ENCODE data around the gene HMGN4.
A peak's percentile ranks its signal among the peaks of the same experiment; 100 is the strongest.

The HMGN4 gene

GRCh38 chr6:26552640-26553188, 14.5 kb downstream of the HMGN4 start:
- DNase-seq = no peak

- peak; percentile 76 for DNase-seq
These were observed 15.1 kb downstream of the HMGN4 start for GRCh38 chr6:26553264-26553634.

- DNase-seq = peak; percentile 76
These were observed 15.7 kb downstream of the HMGN4 start for GRCh38 chr6:26553635-26554446.

GRCh38 chr6:26554447-26554696, 16.2 kb downstream of the HMGN4 start:
- DNase-seq = no peak

- DNase-seq = peak; percentile 55
These were observed 16.7 kb downstream of the HMGN4 start for GRCh38 chr6:26554697-26555504.

GRCh38 chr6:26555505-26556262, 17.5 kb downstream of the HMGN4 start:
- no peak for DNase-seq

- no peak for DNase-seq
These were observed 18.3 kb downstream of the HMGN4 start for GRCh38 chr6:26556263-26557070.

GRCh38 chr6:26561533-26562466, 23.6 kb downstream of the HMGN4 start:
- no peak for DNase-seq

- DNase-seq = no peak
These were observed 25.3 kb downstream of the HMGN4 start for GRCh38 chr6:26563488-26563887.

- DNase-seq = peak; percentile 96
These were observed 30.7 kb downstream of the HMGN4 start for GRCh38 chr6:26568601-26569432.

GRCh38 chr6:26569433-26569764, 31.2 kb downstream of the HMGN4 start:
- DNase-seq = no peak

- DNase-seq = no peak
These were observed 32.1 kb downstream of the HMGN4 start for GRCh38 chr6:26570027-26570809.

GRCh38 chr6:26571592-26572296, 33.6 kb downstream of the HMGN4 start:
- peak; percentile 55 for DNase-seq

- DNase-seq = no peak
These were observed 37.4 kb downstream of the HMGN4 start for GRCh38 chr6:26575494-26575939.

GRCh38 chr6:26576407-26576843, 38.3 kb downstream of the HMGN4 start:
- no peak for DNase-seq

- DNase-seq = peak; percentile 61
These were observed 39.0 kb downstream of the HMGN4 start for GRCh38 chr6:26576929-26577719.

- DNase-seq = no peak
These were observed 39.5 kb downstream of the HMGN4 start for GRCh38 chr6:26577720-26578072.

GRCh38 chr6:26578279-26578678, 40.1 kb downstream of the HMGN4 start:
- no peak for DNase-seq
